Smooth muscle cell (in vitro differentiated cells): Measurements from ENCODE around the gene ALOX15B. TPM values are rescaled to one million over a fixed set of nuclear protein-coding genes. Genes with fewer than 3 reads are reported as not detected.

Experiments
- DNase-seq: peaks from one replicate; lab custom pipeline; 2025; ENCODE audit not compliant: unreplicated experiment; lab: John Stamatoyannopoulos, UW
- H2AFZ ChIP-seq: fragments of 200-600 bp; sonication (generic); 2 replicates; pipeline ENCODE4 v1.6.0; 2016; ENCODE audit warnings: antibody characterized with exemption, low read depth, mild to moderate bottlenecking
- H3F3A ChIP-seq: fragments of 200-600 bp; sonication (generic); 2 replicates; pipeline ENCODE4 v1.6.0; 2017; ENCODE audit warnings: antibody characterized with exemption, low read depth
- H3K27ac ChIP-seq: fragments of 200-600 bp; sonication (generic); 2 replicates; pipeline ENCODE4 v1.5.1; 2016; ENCODE audit warnings: low read depth, mild to moderate bottlenecking
- H3K27me3 ChIP-seq: fragments of 200-600 bp; sonication (generic); 2 replicates; pipeline ENCODE4 v1.6.1; 2016; ENCODE audit warnings: low read depth, mild to moderate bottlenecking
- H3K36me3 ChIP-seq: fragments of 200-600 bp; sonication (generic); 2 replicates; pipeline ENCODE4 v1.5.1; 2016; ENCODE audit warnings: low read depth
- H3K4me1 ChIP-seq: fragments of 200-600 bp; sonication (generic); 2 replicates; pipeline ENCODE4 v1.5.1; 2016; ENCODE audit warnings: low read depth
- H3K4me2 ChIP-seq: fragments of 200-600 bp; sonication (generic); 2 replicates; pipeline ENCODE4 v1.6.0; 2016; ENCODE audit warnings: mild to moderate bottlenecking
- H3K4me3 ChIP-seq: fragments of 200-600 bp; sonication (generic); 2 replicates; pipeline ENCODE4 v1.5.1; 2016; ENCODE audit warnings: mild to moderate bottlenecking
- H3K79me2 ChIP-seq: fragments of 200-600 bp; sonication (generic); 2 replicates; pipeline ENCODE4 v1.6.0; 2016; ENCODE audit warnings: low read depth, mild to moderate bottlenecking
- H3K9ac ChIP-seq: fragments of 200-600 bp; sonication (generic); 2 replicates; pipeline ENCODE4 v1.6.0; 2016; ENCODE audit warnings: low read depth
- H3K9me3 ChIP-seq: fragments of 200-600 bp; sonication (generic); replicated peaks from 2 replicates; pipeline ENCODE4 v1.5.1; 2016; ENCODE audit warnings: low read depth
- H4K20me1 ChIP-seq: fragments of 200-600 bp; sonication (generic); 2 replicates; pipeline ENCODE4 v1.6.0; 2016; ENCODE audit warnings: low read depth
- CTCF ChIP-seq: fragments of 200-600 bp; sonication (generic); IDR thresholded peaks from 2 replicates; pipeline ENCODE4 v1.5.1; 2017; ENCODE audit warnings: borderline replicate concordance, mild to moderate bottlenecking, antibody characterized with exemption; ENCODE audit not compliant: insufficient read depth, poor library complexity, severe bottlenecking
- WGBS: methylation state at CpG from one replicate; pipeline ENCODE4 v1.1.7; 2016; ENCODE audit warnings: low lambda C conversion rate; 5-methylcytosine and 5-hydroxymethylcytosine counted together
- polyA plus RNA-seq: library from polyadenylated mRNA; unstranded; fragments of >200 nt; fragmentation: Nextera tagmentation; extraction: Ambion mirVana; gene quantifications from 2 replicates; pipeline ENCODE4 v1.2.1, GENCODE V29; 2016
- total RNA-seq: library from RNA; depleted of rRNA; stranded (reverse); fragments of >200 nt; gene quantifications from 2 replicates; pipeline ENCODE4 v1.2.3, GENCODE V29; 2014

ALOX15B gene
- total and polyA plus RNA-seq, 2 experiments from 2014 or later, result 0.27 to 0.69 TPM

GRCh38 chr17:8041979-8042378 is 3.1 kb downstream of the ALOX15B start:
- Histone ChIP-seq H2AFZ (no peak overlapping the region), H3K27me3 (peaks cover 4% of the 10 kb centered on the region)
- TF ChIP-seq CTCF, result no peak

GRCh38 chr17:8044819-8045810 is 6.3 kb downstream of the ALOX15B start:
- no peaks in the 10 kb centered on the region for H4K20me1 ChIP-seq
- H3K9ac ChIP-seq, result no peak overlapping the region
- no peak overlapping the region for H3K4me3 ChIP-seq
- no peak for DNase-seq
- no peak overlapping the region for H2AFZ ChIP-seq
- H3K9me3 ChIP-seq, result no peaks in the 10 kb centered on the region
- no peak for TF ChIP-seq CTCF
- peaks cover 4% of the 10 kb centered on the region for H3K27me3 ChIP-seq
- H3K4me2 ChIP-seq, result no peak overlapping the region
- no peaks in the 10 kb centered on the region for H3F3A ChIP-seq
- H3K4me1 ChIP-seq, result no peaks in the 10 kb centered on the region
- no peak overlapping the region for H3K27ac ChIP-seq
- H3K36me3 ChIP-seq, result no peaks in the 10 kb centered on the region
- 91% methylated on average over 18 of the region's 24 CpGs for WGBS
- H3K79me2 ChIP-seq, result no peaks in the 10 kb centered on the region

More at GRCh38 chr17:8041979-8042378, 3.1 kb downstream of the ALOX15B start:
- Histone ChIP-seq H3K9ac (no peak overlapping the region), H3K9me3 (no peaks in the 10 kb centered on the region), H3F3A (no peaks in the 10 kb centered on the region), H3K79me2 (no peaks in the 10 kb centered on the region), H3K4me3 (no peak overlapping the region), H3K36me3 (no peaks in the 10 kb centered on the region), H3K4me1 (no peaks in the 10 kb centered on the region), H3K27ac (no peak overlapping the region), H4K20me1 (no peaks in the 10 kb centered on the region), H3K4me2 (no peak overlapping the region)
- no peak for DNase-seq

- Histone ChIP-seq H3K4me3 (no peak overlapping the region), H3K9ac (no peak overlapping the region), H3K27ac (no peak overlapping the region), H3F3A (no peaks in the 10 kb centered on the region), H3K4me1 (no peaks in the 10 kb centered on the region), H3K4me2 (no peak overlapping the region), H4K20me1 (no peaks in the 10 kb centered on the region), H3K36me3 (no peaks in the 10 kb centered on the region), H2AFZ (no peak overlapping the region), H3K79me2 (no peaks in the 10 kb centered on the region), H3K27me3 (peaks cover 4% of the 10 kb centered on the region), H3K9me3 (no peaks in the 10 kb centered on the region)
- no peak for DNase-seq
- TF ChIP-seq CTCF, result no peak
- WGBS, result 88% methylated on average over 11 of the region's 11 CpGs
Observed at GRCh38 chr17:8046306-8046928, 7.6 kb downstream of the ALOX15B start.
